Right kidney (tissue), 9 donors: ENCODE results near the gene AMDHD1.

Experiments used
- DNase-seq: peaks from one replicate; pipeline ENCODE4 v3.0.0-alpha.2; 2016
- long read RNA-seq, 8 donors: transcript quantifications; one replicate each; lab custom pipeline, GENCODE V29; 2026

AMDHD1 gene
- long read RNA-seq, donor 1, partial matches to known transcripts = 0 of 2 reads
- long read RNA-seq, donor 1, other reads (novel, unspliced or antisense) = 0 of 2 reads
- long read RNA-seq, donor 2 = 0 reads
- long read RNA-seq, donor 3 = 0 reads
- long read RNA-seq, donor 4 = 0 reads
- long read RNA-seq, donor 5, partial matches to known transcripts = 0 of 1 reads
- long read RNA-seq, donor 5, other reads (novel, unspliced or antisense) = 0 of 1 reads
- long read RNA-seq, donor 6 = 0 reads
- long read RNA-seq, donor 7, partial matches to known transcripts = 0 of 1 reads
- long read RNA-seq, donor 7, other reads (novel, unspliced or antisense) = 0 of 1 reads
- long read RNA-seq, donor 8 = 0 reads

GRCh38 chr12:95943330-95943842 is at the start of gene AMDHD1:
Gene AMDHD1 (plus strand): TSS chr12:95943331. CDS start chr12:95943399, 68 bp downstream.
- DNase-seq = no peak

- no peak for DNase-seq
Observed at GRCh38 chr12:95896846-95897245, 46.3 kb upstream of the AMDHD1 start.

- DNase-seq = no peak
Observed at GRCh38 chr12:95898081-95898480, 45.0 kb upstream of the AMDHD1 start.

- no peak for DNase-seq
Observed at GRCh38 chr12:95908573-95908972, 34.6 kb upstream of the AMDHD1 start.

- no peak for DNase-seq
Observed at GRCh38 chr12:95909871-95910270, 33.3 kb upstream of the AMDHD1 start.

- DNase-seq = peak; percentile 18
Observed at GRCh38 chr12:95918194-95918993, 24.7 kb upstream of the AMDHD1 start.

- no peak for DNase-seq
Observed at GRCh38 chr12:95919110-95919509, 24.0 kb upstream of the AMDHD1 start.

- no peak for DNase-seq
Observed at GRCh38 chr12:95922231-95922630, 20.9 kb upstream of the AMDHD1 start.

GRCh38 chr12:95940514-95940913 is 2.6 kb upstream of the AMDHD1 start:
- DNase-seq = no peak

- DNase-seq = no peak
Observed at GRCh38 chr12:95942101-95942523, 1.0 kb upstream of the AMDHD1 start.

GRCh38 chr12:95942524-95943329 is 404 bp upstream of the AMDHD1 start, which contains the start of gene CCDC38:
Gene CCDC38 (minus strand): TSS chr12:95942614. CDS start chr12:95936509, 6,105 bp downstream.
- DNase-seq = peak; percentile 77

- no peak for DNase-seq
Observed at GRCh38 chr12:95944108-95944704, 1.1 kb downstream of the AMDHD1 start.

GRCh38 chr12:95949477-95950206 is 6.5 kb downstream of the AMDHD1 start:
- no peak for DNase-seq

GRCh38 chr12:95951515-95951914 is 8.4 kb downstream of the AMDHD1 start:
- DNase-seq = no peak

GRCh38 chr12:95953000-95953399 is 9.9 kb downstream of the AMDHD1 start:
- no peak for DNase-seq

- no peak for DNase-seq
Observed at GRCh38 chr12:95955549-95956159, 12.5 kb downstream of the AMDHD1 start.

- DNase-seq = no peak
Observed at GRCh38 chr12:95956557-95957145, 13.5 kb downstream of the AMDHD1 start.

GRCh38 chr12:95959107-95959506 is 16.0 kb downstream of the AMDHD1 start:
- DNase-seq = no peak

GRCh38 chr12:95960241-95960640 is 17.1 kb downstream of the AMDHD1 start:
- no peak for DNase-seq

GRCh38 chr12:95962222-95962621 is 19.1 kb downstream of the AMDHD1 start:
- no peak for DNase-seq
